ENCODE measurements around the gene KLK4.
A peak's percentile ranks its signal among the peaks of the same experiment; 100 is the strongest.

The KLK4 gene

GRCh38 chr19:50911206-50912101 lies at the start of gene KLK4:
Gene KLK4 (minus strand): TSS chr19:50911395. CDS start chr19:50910738, 657 bp downstream.
- DNase-seq = no peak

DNA sequence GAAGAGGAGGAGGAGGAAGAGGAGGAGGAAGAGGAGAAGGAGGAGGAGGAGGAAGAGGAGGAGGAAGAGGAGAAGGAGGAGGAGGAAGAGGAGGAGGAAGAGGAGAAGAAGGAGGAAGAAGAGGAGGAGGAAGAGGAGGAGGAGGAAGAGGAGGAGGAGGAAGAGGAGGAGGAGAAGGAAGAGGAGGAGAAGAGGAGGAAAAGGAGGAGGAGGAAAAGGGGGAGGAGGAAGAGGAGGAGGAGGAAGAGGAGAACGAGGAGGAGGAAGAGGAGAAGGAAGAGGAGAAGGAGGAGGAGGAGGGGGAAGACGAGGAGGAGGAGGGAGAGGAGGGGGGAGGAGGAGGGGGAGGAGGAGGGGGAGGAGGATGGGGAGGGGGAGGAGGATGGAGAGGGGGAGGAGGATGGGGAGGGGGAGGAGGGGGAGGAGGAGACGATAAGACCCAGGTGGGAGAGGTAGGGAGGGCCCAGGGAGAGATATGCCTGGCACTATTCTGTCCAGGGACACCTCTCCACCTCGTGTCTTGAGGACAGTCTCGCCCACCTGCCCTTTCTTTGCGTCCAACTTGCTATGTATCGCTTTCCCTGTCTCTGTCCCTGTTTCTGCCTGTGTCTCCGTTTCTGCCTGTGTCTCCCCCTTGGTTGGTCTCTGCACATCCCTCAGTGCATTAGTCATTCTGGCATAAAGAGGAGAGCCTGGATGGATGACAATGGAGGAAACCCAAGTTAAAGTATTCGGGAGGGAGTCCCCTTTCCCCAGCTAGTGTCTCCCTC lies 48.7 kb upstream of the KLK4 start:
- no peak for DNase-seq

DNA sequence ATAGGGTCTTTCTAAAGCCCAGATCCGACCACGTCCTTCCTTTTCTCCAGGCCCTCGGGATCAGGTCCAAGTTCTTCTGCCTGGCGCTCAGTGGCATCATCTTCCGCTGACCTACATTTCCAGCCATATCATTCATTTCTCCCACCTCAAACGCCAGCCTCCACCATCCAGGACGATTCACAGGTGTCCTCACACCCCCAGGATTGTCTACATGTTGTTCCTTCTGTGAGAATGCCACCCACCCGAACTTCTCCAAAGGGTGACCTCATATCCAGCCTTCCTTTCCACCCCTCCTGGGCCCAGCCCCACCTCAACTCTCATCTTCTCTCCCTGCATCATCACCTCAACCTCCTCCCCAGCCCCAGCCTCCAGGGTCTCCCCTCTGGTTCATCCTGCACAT lies 46.4 kb upstream of the KLK4 start:
- no peak for DNase-seq

- no peak for DNase-seq
Measured at GRCh38 chr19:50952910-50953309, 41.7 kb upstream of the KLK4 start, which contains the start of gene KLK5. Gene KLK5 (minus strand): TSS chr19:50953038. CDS start chr19:50952657, 381 bp downstream.

DNA sequence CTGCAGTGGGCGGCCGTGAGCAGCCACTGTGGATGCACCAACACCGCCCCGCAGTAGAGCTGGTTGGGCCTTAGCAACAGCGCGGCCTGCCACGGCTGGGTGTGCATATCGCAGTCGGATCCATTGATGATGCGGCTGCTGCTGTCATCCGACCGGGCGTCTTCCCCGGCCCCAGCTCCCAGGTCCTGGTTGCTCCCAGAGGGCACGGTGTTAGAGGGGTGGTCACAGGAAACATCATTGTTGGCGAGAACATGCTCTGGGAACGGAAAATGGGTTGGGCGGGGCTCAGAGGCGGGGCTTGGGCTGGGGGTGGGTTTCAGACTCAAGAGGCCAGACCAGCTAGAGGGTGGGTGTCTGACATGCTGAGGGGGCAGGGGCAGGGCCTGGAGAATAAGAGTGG lies 38.7 kb upstream of the KLK4 start:
- no peak for DNase-seq

- DNase-seq = no peak
Measured at GRCh38 chr19:50947123-50947522, 35.9 kb upstream of the KLK4 start.

GRCh38 chr19:50944795-50945194 lies 33.6 kb upstream of the KLK4 start:
- DNase-seq = no peak

GRCh38 chr19:50943074-50943828 lies 32.1 kb upstream of the KLK4 start:
- DNase-seq = no peak

DNA sequence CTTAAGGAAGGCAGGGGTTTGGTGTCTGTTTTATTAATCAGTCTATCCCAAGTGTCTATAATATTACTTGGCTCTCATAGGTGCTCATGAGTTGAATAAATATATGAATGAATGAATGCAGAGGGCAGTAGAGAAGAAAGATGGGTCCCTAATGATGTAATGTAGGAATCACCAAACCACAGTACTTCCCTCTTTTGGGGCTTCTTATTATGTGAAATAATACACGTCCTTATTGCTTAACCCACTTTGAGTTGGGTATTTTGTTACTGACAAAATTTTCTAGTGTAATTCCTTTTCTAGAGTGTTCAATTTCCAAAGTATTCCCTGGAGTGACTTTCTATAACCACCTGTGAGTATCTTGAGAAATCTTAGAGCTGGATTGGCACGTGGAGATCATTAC lies 28.4 kb upstream of the KLK4 start:
- no peak for DNase-seq

- DNase-seq = no peak
Measured at GRCh38 chr19:50933640-50934039, 22.4 kb upstream of the KLK4 start.

GRCh38 chr19:50932690-50933083 lies 21.5 kb upstream of the KLK4 start:
- no peak for DNase-seq

GRCh38 chr19:50932018-50932689 lies 21.0 kb upstream of the KLK4 start:
- no peak for DNase-seq

DNA sequence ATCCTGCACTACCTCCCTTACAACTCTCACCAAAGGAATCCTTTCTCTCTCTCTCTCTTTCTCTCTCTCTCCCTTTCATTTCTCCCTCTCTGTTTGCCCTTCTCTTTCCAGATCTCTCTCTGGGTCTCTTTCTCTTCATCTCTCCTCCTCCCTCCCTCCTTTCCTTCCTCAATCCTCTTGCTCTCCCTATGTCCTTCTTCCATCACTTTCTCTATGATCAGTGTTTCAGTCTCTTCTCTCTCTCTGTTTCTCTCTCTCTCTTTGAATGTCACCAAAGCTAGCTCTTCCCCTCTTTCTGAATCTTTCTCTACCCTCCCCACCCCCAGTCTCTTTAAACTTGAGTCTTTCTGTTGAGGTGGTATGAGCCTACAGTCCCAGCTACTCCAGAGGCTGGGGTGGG lies 19.8 kb upstream of the KLK4 start:
- DNase-seq = no peak

DNA sequence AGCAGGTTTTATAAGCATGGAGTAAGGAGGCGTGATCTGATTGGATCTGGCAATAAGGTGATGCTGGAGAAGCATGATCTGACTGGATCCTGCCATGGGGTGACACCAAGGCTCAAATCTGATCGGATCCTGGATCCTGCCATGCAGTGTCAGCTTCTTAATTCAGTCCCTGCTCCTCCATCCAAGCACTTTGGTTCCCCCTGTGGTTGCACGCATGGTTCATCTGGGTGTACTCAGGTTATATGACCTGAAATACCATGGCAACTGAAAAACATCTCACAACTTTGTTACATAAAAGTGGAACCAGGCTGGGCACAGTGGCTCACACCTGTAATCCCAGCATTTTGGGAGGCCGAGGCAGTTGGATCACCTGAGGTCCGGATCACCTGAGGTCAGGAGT lies 17.6 kb upstream of the KLK4 start:
- no peak for DNase-seq

DNA sequence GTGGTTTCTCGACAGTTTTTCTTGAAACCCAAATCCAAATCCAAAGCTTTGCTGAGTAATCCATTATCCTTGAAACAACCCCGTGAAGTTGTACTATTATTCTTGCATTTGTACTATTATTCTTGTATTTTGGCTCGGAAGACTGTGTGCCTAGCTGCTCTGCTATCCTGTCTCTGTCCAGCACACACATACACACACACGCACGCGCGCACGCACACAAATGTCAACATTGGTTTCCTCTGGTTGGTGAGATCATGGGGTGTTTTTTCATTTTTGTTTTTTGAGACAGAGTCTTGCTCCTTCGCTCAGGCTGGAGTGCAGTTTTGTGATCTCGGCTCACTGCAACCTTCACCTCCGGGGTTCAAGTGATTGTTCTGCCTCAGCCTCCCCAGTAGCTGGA lies 14.9 kb upstream of the KLK4 start:
- no peak for DNase-seq

DNA sequence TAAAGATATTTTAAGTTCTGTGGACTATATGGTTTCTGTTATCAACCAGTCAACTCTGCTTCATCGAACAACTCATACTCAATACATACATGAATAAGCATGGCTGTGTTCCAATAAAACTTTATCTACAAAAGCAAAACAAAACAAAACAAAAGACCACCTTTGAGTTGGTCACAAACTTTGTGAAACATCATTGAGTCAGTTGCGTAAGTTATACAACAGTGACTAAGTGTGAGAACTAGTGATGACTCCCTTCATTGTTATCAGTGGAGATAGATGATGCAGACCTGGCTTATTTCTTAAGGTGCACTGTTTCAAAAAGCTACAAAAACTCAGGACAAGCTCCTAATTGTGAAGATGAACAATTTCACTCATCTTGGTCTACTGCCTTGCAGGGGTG lies 14.5 kb upstream of the KLK4 start:
- no peak for DNase-seq

DNA sequence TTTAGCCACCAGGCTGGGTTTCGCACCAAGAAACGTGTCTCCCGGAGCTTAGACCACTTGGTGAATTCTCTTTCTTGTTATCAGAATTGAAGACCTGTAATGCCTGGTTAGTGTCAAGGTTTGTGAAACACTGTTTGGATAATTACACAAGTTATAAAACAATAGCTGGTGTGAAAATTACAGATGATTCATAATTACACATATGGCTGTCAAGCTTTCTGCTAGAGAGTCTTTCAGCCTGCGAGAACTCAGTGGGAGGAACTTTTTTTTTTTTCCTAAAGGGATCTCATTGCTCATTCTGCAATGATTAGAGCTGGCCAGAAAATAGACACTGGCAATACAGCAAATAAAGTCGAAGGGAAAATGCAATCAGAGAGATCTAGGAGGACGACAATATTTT lies 13.4 kb upstream of the KLK4 start:
- DNase-seq = no peak

GRCh38 chr19:50922317-50922853 lies 11.2 kb upstream of the KLK4 start:
- DNase-seq = peak; percentile 79

DNA sequence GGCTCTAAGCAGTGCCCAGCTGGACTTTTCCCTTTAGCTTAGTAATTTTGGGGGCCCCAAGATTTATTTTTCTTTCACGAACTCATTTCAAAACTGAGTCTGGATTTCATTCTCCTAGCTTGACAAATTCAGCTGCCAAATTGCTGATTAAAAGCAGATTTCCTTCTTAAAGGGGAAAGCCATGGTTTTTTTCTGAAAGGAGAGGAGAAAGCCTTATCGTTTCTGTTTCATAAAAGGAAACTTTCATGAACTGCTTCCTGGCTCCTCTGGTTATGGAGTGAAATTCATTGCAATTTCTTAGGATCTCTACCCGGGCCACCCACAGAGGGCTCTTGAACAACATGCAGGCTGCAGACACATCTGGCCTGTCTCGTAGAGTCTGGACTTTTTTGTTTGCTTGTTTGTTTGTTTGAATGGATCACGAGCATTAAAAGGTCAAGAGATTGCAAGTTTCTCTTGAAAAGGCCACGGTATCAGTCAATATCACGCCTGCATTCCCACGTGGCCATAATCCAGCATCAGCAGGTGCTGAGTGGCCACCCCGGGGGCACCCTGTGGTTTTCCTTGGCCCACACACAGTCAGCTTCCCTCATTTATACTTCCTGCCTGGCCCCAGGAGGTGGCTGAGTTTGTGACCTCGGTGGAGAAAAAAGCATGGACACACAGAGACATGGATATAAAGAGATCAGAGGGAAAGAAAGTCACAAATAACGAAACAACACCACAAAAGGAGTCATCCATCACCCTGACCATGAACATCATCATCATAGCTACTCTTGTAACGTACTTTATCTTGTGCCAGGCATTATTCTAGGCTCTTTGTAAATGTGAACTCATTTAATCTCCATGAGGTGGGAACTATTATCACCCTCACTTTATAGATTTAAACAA lies 10.5 kb upstream of the KLK4 start:
- DNase-seq = no peak

- DNase-seq = no peak
Measured at GRCh38 chr19:50916069-50916468, 4.9 kb upstream of the KLK4 start.

Measured in CD4-positive, alpha-beta T cell treated with Interleukin-17A for 4 hours (primary cell).